ENCODE results near the gene MAJIN. TPM values are rescaled to one million over a fixed set of nuclear protein-coding genes. Genes with fewer than 3 reads are reported as not detected.

MAJIN gene
- total RNA-seq, 2 donors from 2014 or later, result not detected

- ATAC-seq (ENCODE audit: insufficient number of reproducible peaks, low FRiP score, low read depth) (no peak), DNase-seq (ENCODE audit: low spot score) (no peak)
- Histone ChIP-seq H3K4me1 (ENCODE audit: control insufficient read depth in 1 of 2, low read depth in 2 of 2) (peaks cover 0 to 8% of the 10 kb centered on the region in 2 donors), H3K36me3 (peaks cover 17% of the 10 kb centered on the region), H3K27ac (no peak overlapping the region), H3K27me3 (replicated peaks; ENCODE audit: insufficient read depth) (no peaks in the 10 kb centered on the region), H3K9me3 (no peaks in the 10 kb centered on the region), H3K4me3 (no peak overlapping the region)
- TF ChIP-seq CTCF (IDR thresholded peaks at IDR 0.05), result no peak
Observed at GRCh38 chr11:64936539-64936938, 35.4 kb downstream of the MAJIN start.

- Histone ChIP-seq H3K4me1 (ENCODE audit: control insufficient read depth in 1 of 2, low read depth in 2 of 2) (peaks cover 0 to 8% of the 10 kb centered on the region in 2 donors), H3K4me3 (no peak within 1 kb of the TSS), H3K27ac (no peak within 1 kb of the TSS), H3K27me3 (replicated peaks; ENCODE audit: insufficient read depth) (no peaks in the 10 kb centered on the region), H3K9me3 (no peaks in the 10 kb centered on the region), H3K36me3 (peaks cover 28% of the 10 kb centered on the region)
- DNase-seq (ENCODE audit: low spot score) (no peak), ATAC-seq (ENCODE audit: insufficient number of reproducible peaks, low FRiP score, low read depth) (no peak)
- no peak for TF ChIP-seq CTCF (IDR thresholded peaks at IDR 0.05)
Observed at GRCh38 chr11:64935359-64936081, 36.4 kb downstream of the MAJIN start, which contains the start of gene GPHA2. Gene GPHA2 (minus strand): TSS chr11:64935893. CDS start chr11:64935460, 433 bp downstream.

- DNase-seq (ENCODE audit: low spot score), result no peak
- H3K4me3 ChIP-seq, result no peak overlapping the region
- no peak for ATAC-seq (ENCODE audit: insufficient number of reproducible peaks, low FRiP score, low read depth)
- H3K4me1 ChIP-seq (ENCODE audit: control insufficient read depth in 1 of 2, low read depth in 2 of 2), result peaks cover 0 to 7% of the 10 kb centered on the region in 2 donors
- H3K9me3 ChIP-seq, result no peaks in the 10 kb centered on the region
- H3K27me3 ChIP-seq (replicated peaks; ENCODE audit: insufficient read depth), result no peaks in the 10 kb centered on the region
- no peak for TF ChIP-seq CTCF (IDR thresholded peaks at IDR 0.05)
- no peak overlapping the region for H3K27ac ChIP-seq
- H3K36me3 ChIP-seq, result peaks cover 35% of the 10 kb centered on the region
Observed at GRCh38 chr11:64934682-64935358, 37.1 kb downstream of the MAJIN start.

GRCh38 chr11:64933935-64934681 is 37.8 kb downstream of the MAJIN start:
- no peaks in the 10 kb centered on the region for H3K9me3 ChIP-seq
- no peak overlapping the region for H3K27ac ChIP-seq
- H3K36me3 ChIP-seq, result peaks cover 42% of the 10 kb centered on the region
- ATAC-seq (ENCODE audit: insufficient number of reproducible peaks, low FRiP score, low read depth), result no peak
- TF ChIP-seq CTCF (IDR thresholded peaks at IDR 0.05), result no peak
- no peak overlapping the region for H3K4me3 ChIP-seq
- no peak for DNase-seq (ENCODE audit: low spot score)
- H3K4me1 ChIP-seq (ENCODE audit: control insufficient read depth in 1 of 2, low read depth in 2 of 2), result no peaks in the 10 kb centered on the region
- H3K27me3 ChIP-seq (replicated peaks; ENCODE audit: insufficient read depth), result no peaks in the 10 kb centered on the region

Measured in thoracic aorta (tissue), 2 donors.